CD8-positive, alpha-beta memory T cell (primary cell): ENCODE results near the gene SRRM4. TPM values are rescaled to one million over a fixed set of nuclear protein-coding genes. Genes with fewer than 3 reads are reported as not detected.
"Not testable (repeated sequence)": the region's sequence is repeated elsewhere in the genome, so short reads cannot be mapped to it uniquely, and the experiment has no call there.

Experiments used
- CTCF ChIA-PET: fragments of 350-600 bp; sonication (Branson Sonifier 250); formaldehyde crosslinking; loops from one replicate; lab custom pipeline; 2021; ENCODE audit warnings: antibody characterized with exemption; lab: Charles Lee
- POLR2A ChIA-PET: fragments of 350-600 bp; sonication (Branson Sonifier 250); formaldehyde crosslinking; loops from one replicate; lab custom pipeline; 2021; ENCODE audit warnings: antibody characterized with exemption; lab: Charles Lee
- DNase-seq, 5 donors: peaks; one replicate each; pipeline versions ENCODE4 v3.0.0 to v3.0.0-alpha.2; 2020 to 2022; ENCODE audit warnings: mixed read lengths in 1 of 5
- H3K27ac ChIP-seq: one replicate; pipeline ENCODE4 v1.7.0; 2013; ENCODE audit warnings: low read depth, mild to moderate bottlenecking, low read length, moderate library complexity
- H3K27me3 ChIP-seq: 2 replicates; pipeline ENCODE4 v1.7.0; 2013; ENCODE audit warnings: low read length, mild to moderate bottlenecking; ENCODE audit not compliant: insufficient read depth, poor library complexity, severe bottlenecking
- H3K36me3 ChIP-seq: 2 replicates; pipeline ENCODE4 v1.7.0; 2013; ENCODE audit warnings: mild to moderate bottlenecking, low read length, moderate library complexity; ENCODE audit not compliant: insufficient read depth
- H3K4me1 ChIP-seq: 2 replicates; pipeline ENCODE4 v1.7.0; 2013; ENCODE audit warnings: mild to moderate bottlenecking, low read length, moderate library complexity; ENCODE audit not compliant: insufficient read depth
- H3K4me3 ChIP-seq: 2 replicates; pipeline ENCODE4 v1.7.0; 2013; ENCODE audit warnings: mild to moderate bottlenecking, low read length
- H3K9me3 ChIP-seq: 2 replicates; pipeline ENCODE4 v1.7.0; 2013; ENCODE audit warnings: mild to moderate bottlenecking, low read length
- H3K27ac Mint-ChIP-seq, 8 donors: one replicate each; pipeline ENCODE4 v1.8.0; 2020 to 2021; ENCODE audit warnings: mixed read lengths in 8 of 8, mild to moderate bottlenecking in 6 of 8, inconsistent platforms in 3 of 8, moderate library complexity in 3 of 8
- H3K27me3 Mint-ChIP-seq, 2 donors: one replicate each; pipeline ENCODE4 v1.8.0; 2020 to 2021; ENCODE audit warnings: mixed read lengths in 2 of 2, mild to moderate bottlenecking in 1 of 2, moderate library complexity in 1 of 2
- H3K36me3 Mint-ChIP-seq, 3 donors: one replicate each; pipeline ENCODE4 v1.8.0; 2020 to 2021; ENCODE audit warnings: mixed read lengths in 3 of 3, inconsistent platforms in 1 of 3, mild to moderate bottlenecking in 1 of 3
- H3K4me1 Mint-ChIP-seq, 3 donors: one replicate each; pipeline ENCODE4 v1.8.0; 2020 to 2021; ENCODE audit warnings: mixed read lengths in 3 of 3, inconsistent platforms in 1 of 3, mild to moderate bottlenecking in 1 of 3
- H3K4me3 Mint-ChIP-seq, 7 donors: one replicate each; pipeline ENCODE4 v1.8.0; 2020 to 2021; ENCODE audit warnings: mixed read lengths in 7 of 7, mild to moderate bottlenecking in 6 of 7, moderate library complexity in 4 of 7, inconsistent platforms in 2 of 7
- H3K9me3 Mint-ChIP-seq, 5 donors: one replicate each; pipeline ENCODE4 v1.8.0; 2020 to 2022; ENCODE audit warnings: mixed read lengths in 5 of 5, mild to moderate bottlenecking in 3 of 5, moderate library complexity in 2 of 5, inconsistent platforms in 1 of 5
- polyA plus RNA-seq: library from polyadenylated mRNA; unstranded; fragments of 300-500 nt; fragmentation: Illumina TruSeq; gene quantifications from one replicate; pipeline ENCODE4 v1.2.3, GENCODE V29; 2021
- total RNA-seq, 2 experiments: library from RNA; stranded (reverse); gene quantifications; one replicate each; pipeline ENCODE4 v1.2.3, GENCODE V29; 2021

SRRM4 gene
- total and polyA plus RNA-seq, 3 experiments from 2014 or later: not detected

DNA sequence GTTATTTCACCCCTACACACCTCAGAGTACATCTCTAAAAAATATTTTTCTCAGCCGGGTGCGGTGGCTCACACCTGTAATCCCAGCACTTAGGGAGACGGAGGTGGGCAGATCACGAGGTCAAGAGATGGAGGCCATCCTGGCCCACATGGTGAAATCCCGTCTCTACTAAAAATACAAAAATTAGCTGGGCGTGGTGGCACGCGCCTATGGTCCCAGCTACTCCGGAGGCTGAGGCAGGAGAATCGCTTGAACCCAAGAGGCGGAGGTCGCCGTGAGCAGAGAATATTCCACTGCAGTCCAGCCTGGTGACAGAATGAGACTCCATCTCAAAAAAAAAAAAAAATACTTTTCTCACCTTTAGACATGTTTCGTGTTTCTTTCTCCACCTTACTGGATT lies 52.0 kb downstream of the SRRM4 start:
- H3K36me3 ChIP-seq, H3K27ac Mint-ChIP-seq, POLR2A ChIA-PET, H3K27ac ChIP-seq, H3K27me3 ChIP-seq, H3K4me3 ChIP-seq, CTCF ChIA-PET, DNase-seq, H3K27me3 Mint-ChIP-seq, H3K4me1 Mint-ChIP-seq, H3K9me3 ChIP-seq, H3K4me1 ChIP-seq, H3K4me3 Mint-ChIP-seq, H3K9me3 Mint-ChIP-seq, H3K36me3 Mint-ChIP-seq: not testable (repeated sequence)

DNA sequence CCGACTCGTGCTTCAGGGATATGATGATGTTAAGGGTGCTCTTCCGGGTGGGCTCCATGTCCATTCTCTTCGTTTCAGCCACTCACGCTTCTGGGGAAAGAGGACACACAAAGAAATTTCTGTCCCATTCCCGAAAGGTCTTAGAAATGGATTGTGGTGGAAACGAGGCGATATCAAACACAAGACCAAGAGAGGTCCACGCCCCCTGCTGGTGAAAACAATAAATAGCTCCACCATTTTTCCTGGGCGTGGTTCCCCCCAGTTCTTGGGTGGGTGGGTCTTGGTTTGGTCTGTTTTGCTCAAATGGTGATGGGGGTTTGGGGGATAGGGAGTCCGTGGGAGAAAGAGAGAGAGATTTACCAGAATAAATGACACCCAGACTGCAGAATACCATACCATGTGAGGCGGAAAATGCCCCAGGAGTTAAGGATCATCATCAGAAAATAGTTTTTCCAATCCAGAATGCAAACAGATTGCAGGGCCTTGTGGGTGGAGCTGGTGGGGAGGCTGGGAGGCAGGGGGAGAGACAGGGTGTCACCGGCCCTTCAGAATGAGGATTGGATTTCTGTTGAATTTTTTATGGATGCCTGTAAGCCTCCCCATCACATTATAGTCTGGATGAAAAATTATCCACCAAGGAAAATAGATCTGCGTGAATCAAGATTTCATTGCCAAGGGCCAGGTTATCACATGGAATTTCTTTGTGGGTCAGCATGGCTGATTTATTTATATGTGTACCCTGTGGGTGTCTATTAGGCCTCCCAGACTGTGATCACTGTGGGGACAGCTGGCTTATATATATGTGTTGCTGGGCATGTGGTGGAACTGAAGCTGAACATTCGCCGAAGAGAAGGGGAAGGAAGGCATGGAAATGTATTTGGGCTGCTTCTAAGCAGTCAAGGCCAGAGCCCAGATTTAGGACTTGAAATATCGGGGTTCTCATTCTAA lies 55.8 kb downstream of the SRRM4 start:
- Histone ChIP-seq H3K4me3 (no peak overlapping the region), H3K4me1 (no peaks in the 10 kb centered on the region)
- CTCF ChIA-PET: no interaction called here

DNA sequence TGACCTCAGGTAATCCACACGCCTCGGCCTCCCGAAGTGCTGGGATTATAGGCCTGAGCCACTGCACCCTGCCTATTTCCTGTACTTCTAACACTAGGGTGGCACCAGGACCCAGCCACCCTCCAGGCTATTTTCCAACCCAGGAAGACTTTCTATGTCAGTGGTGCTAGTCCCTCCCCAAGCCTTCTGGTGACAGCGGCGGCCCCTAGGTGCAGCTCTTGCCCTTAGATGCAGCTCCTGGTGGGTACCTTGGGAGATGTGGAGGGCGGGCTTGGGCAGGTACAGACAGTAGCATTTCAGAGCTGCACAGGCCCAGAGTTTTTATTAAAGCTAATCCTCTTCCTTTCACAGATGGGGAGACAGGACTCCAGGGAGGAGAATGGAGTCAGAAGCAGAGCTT lies 62.8 kb downstream of the SRRM4 start:
- Mint-ChIP-seq H3K27ac (no peak overlapping the region), H3K9me3 (peaks cover 0 to 10% (median 6%) of the 10 kb centered on the region in 5 donors), H3K4me1 (no peaks in the 10 kb centered on the region), H3K4me3 (no peak overlapping the region), H3K27me3 (peaks cover 0 to 2% of the 10 kb centered on the region in 2 donors), H3K36me3 (no peaks in the 10 kb centered on the region)
- no peak for DNase-seq
- POLR2A ChIA-PET: no interaction called here
- Histone ChIP-seq H3K27ac (no peak overlapping the region), H3K36me3 (no peaks in the 10 kb centered on the region), H3K9me3 (no peaks in the 10 kb centered on the region), H3K4me3 (no peak overlapping the region), H3K4me1 (no peaks in the 10 kb centered on the region), H3K27me3 (no peaks in the 10 kb centered on the region)
- CTCF ChIA-PET: no interaction called here

More for the DNA sequence above, 55.8 kb downstream of the SRRM4 start:
- Histone ChIP-seq H3K9me3 (no peaks in the 10 kb centered on the region), H3K27me3 (no peaks in the 10 kb centered on the region), H3K36me3 (no peaks in the 10 kb centered on the region), H3K27ac (no peak overlapping the region)
- H3K27ac Mint-ChIP-seq: no peak overlapping the region
- H3K4me3 Mint-ChIP-seq: no peak overlapping the region
- DNase-seq: no peak
- H3K36me3 Mint-ChIP-seq: peaks cover 0 to 2% (median 0%) of the 10 kb centered on the region in 3 donors
- H3K9me3 Mint-ChIP-seq: peaks cover 0 to 5% (median 3%) of the 10 kb centered on the region in 5 donors
- POLR2A ChIA-PET: no interaction called here
- peaks cover 0 to 2% of the 10 kb centered on the region in 2 donors for H3K27me3 Mint-ChIP-seq
- no peaks in the 10 kb centered on the region for H3K4me1 Mint-ChIP-seq

DNA sequence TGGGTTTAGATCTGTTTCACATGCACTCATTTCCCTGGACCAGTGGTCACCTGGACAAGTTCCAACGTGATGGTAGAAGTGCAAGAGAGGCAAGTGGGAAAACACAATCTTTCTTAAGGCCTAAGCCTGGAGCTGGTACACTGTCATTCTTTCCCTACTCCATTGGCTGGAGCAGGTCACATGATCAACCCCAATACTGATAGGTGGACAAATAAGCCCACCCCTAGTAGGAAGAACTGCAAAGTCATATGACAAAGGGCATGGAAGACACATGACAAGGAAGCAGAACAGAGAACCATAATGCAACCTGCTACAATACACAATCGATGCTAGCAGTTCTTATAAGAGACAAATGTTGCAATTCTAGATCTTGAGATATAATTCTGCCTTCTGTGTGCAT lies 66.3 kb downstream of the SRRM4 start:
- H3K27me3 ChIP-seq: no peaks in the 10 kb centered on the region
- H3K4me1 Mint-ChIP-seq: no peaks in the 10 kb centered on the region
- POLR2A ChIA-PET: no interaction called here
- H3K9me3 ChIP-seq: no peaks in the 10 kb centered on the region
- no peaks in the 10 kb centered on the region for H3K4me1 ChIP-seq
- no peak overlapping the region for H3K4me3 ChIP-seq
- H3K9me3 Mint-ChIP-seq: peaks cover 0 to 8% (median 4%) of the 10 kb centered on the region in 5 donors
- H3K36me3 Mint-ChIP-seq: no peaks in the 10 kb centered on the region
- H3K4me3 Mint-ChIP-seq: no peak overlapping the region
- no peak overlapping the region for H3K27ac ChIP-seq
- CTCF ChIA-PET: no interaction called here
- no peaks in the 10 kb centered on the region for H3K36me3 ChIP-seq
- DNase-seq: no peak
- no peak overlapping the region for H3K27ac Mint-ChIP-seq
- no peaks in the 10 kb centered on the region for H3K27me3 Mint-ChIP-seq

DNA sequence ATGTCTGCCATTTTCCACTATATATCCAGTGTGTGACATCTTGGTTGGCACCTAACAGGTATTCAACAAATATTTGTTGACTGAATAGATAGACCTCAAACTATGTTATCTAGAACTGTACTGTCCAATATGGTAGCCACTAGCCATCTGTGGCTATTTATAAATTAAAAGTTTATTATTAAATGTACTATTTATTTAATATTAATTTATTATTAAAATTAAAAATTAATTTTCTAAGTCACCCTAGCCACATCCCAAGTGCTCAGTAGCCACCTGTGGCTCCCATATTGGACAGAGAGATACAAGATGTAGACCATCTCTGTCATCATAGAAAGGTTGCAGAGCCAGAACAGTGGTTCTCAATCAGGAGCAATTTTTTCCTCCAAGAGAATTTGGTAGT lies 69.3 kb downstream of the SRRM4 start:
- Histone ChIP-seq H3K27ac (no peak overlapping the region), H3K36me3 (no peaks in the 10 kb centered on the region), H3K4me1 (no peaks in the 10 kb centered on the region), H3K27me3 (no peaks in the 10 kb centered on the region), H3K9me3 (no peaks in the 10 kb centered on the region), H3K4me3 (no peak overlapping the region)
- Mint-ChIP-seq H3K27ac (no peak overlapping the region), H3K4me3 (no peak overlapping the region), H3K27me3 (no peaks in the 10 kb centered on the region), H3K4me1 (no peaks in the 10 kb centered on the region), H3K9me3 (peaks cover 0 to 6% (median 4%) of the 10 kb centered on the region in 5 donors), H3K36me3 (no peaks in the 10 kb centered on the region)
- no peak for DNase-seq
- POLR2A ChIA-PET: no interaction called here
- CTCF ChIA-PET: no interaction called here

DNA sequence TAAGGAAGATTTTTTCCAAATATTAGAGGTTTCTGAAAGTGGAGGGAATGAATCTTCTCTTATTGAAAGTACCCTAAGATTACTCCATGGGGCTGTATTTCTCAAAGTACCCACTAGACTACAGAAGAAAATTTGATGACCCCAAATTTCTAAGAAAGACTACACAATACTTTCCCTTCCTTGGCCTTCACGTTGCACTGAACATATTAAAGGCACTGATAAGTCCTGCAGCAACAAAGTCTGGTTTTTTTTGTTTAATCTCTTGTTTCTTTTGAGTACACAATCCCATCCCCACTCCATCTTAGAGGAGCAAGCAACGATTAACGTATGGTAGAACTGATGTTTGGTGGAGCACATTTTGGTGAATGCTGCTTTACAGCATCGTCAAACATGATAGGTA lies 70.1 kb downstream of the SRRM4 start:
- Histone ChIP-seq H3K9me3 (no peaks in the 10 kb centered on the region), H3K27ac (no peak overlapping the region), H3K4me3 (no peak overlapping the region), H3K27me3 (no peaks in the 10 kb centered on the region), H3K36me3 (no peaks in the 10 kb centered on the region), H3K4me1 (no peaks in the 10 kb centered on the region)
- Mint-ChIP-seq H3K27me3 (no peaks in the 10 kb centered on the region), H3K4me1 (no peaks in the 10 kb centered on the region), H3K9me3 (peaks cover 0 to 5% (median 4%) of the 10 kb centered on the region in 5 donors), H3K27ac (no peak overlapping the region), H3K36me3 (no peaks in the 10 kb centered on the region), H3K4me3 (no peak overlapping the region)
- DNase-seq: no peak
- CTCF ChIA-PET: no interaction called here
- POLR2A ChIA-PET: no interaction called here

DNA sequence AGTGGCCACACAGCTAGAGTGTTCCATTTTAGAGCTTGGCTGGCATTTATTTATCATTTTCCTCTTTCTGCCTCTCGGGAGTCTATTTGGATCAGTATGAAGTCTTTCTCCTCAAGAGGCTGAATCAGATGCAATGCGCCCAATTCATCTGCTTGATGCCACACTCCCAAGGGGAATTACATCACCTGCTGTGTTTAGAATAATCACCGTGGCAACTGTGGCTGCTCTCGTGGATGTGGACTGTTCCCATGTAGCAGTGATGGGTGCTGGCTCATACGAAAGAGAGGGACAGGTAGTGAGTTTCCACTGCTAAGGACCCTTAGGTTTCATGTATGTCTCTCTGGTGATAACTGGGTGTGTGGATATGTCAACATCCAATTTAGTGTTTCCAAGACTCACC lies 70.7 kb downstream of the SRRM4 start:
- Histone ChIP-seq H3K27me3 (no peaks in the 10 kb centered on the region), H3K4me3 (no peak overlapping the region), H3K9me3 (no peaks in the 10 kb centered on the region), H3K27ac (no peak overlapping the region), H3K4me1 (no peaks in the 10 kb centered on the region), H3K36me3 (no peaks in the 10 kb centered on the region)
- DNase-seq: no peak
- POLR2A ChIA-PET: no interaction called here
- H3K27me3 Mint-ChIP-seq: no peaks in the 10 kb centered on the region
- CTCF ChIA-PET: no interaction called here
- peaks cover 0 to 6% (median 2%) of the 10 kb centered on the region in 5 donors for H3K9me3 Mint-ChIP-seq
- no peak overlapping the region for H3K27ac Mint-ChIP-seq
- no peaks in the 10 kb centered on the region for H3K4me1 Mint-ChIP-seq
- no peak overlapping the region for H3K4me3 Mint-ChIP-seq
- H3K36me3 Mint-ChIP-seq: no peaks in the 10 kb centered on the region

DNA sequence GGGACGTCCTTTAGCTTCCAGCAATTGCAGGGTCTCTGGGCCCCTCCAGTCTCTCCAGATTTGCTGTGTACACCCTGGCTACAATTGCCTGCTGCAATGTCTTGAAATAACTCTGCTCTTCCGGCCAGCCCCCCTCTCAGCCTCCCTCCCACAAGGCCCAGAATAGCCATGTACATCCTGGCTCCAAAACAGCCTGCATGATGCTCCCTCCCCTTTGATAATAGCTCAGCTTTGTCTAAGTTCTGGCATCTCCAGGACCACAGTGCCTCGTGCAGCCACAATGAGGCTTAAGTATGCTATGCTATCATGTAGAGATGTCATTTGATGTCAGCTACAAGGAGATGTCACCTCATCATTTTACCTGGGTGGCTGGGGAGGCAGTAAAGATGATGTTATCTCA lies 74.6 kb downstream of the SRRM4 start:
- Histone ChIP-seq H3K9me3 (no peaks in the 10 kb centered on the region), H3K4me1 (no peaks in the 10 kb centered on the region), H3K36me3 (no peaks in the 10 kb centered on the region), H3K27ac (no peak overlapping the region), H3K27me3 (no peaks in the 10 kb centered on the region), H3K4me3 (no peak overlapping the region)
- H3K4me1 Mint-ChIP-seq: no peaks in the 10 kb centered on the region
- peaks cover 0 to 9% (median 2%) of the 10 kb centered on the region in 5 donors for H3K9me3 Mint-ChIP-seq
- CTCF ChIA-PET: no interaction called here
- no peaks in the 10 kb centered on the region for H3K27me3 Mint-ChIP-seq
- H3K27ac Mint-ChIP-seq: no peak overlapping the region
- no peak for DNase-seq
- POLR2A ChIA-PET: no interaction called here
- H3K4me3 Mint-ChIP-seq: no peak overlapping the region
- no peaks in the 10 kb centered on the region for H3K36me3 Mint-ChIP-seq
